Calu3 (cell line): ENCODE measurements around the gene DPPA4. TPM values are rescaled to one million over a fixed set of nuclear protein-coding genes. Genes with fewer than 3 reads are reported as not detected.

Experiments
- BruUV-seq: library from RNA; stranded (reverse); fragments of 400-500 nt; replicated peaks from 2 replicates; lab custom pipeline; 2021; lab: Mats Ljungman, UMichigan
- CTCF ChIA-PET: fragments of 300-600 bp; sonication (Branson Sonifier 250); formaldehyde crosslinking; loops from one replicate; lab custom pipeline; 2022; ENCODE audit warnings: antibody characterized with exemption; lab: Charles Lee
- DNase-seq: peaks from one replicate; pipeline ENCODE4 v3.0.0; 2022
- H3K27ac Mint-ChIP-seq: one replicate; pipeline ENCODE4 v1.8.0; 2022; ENCODE audit warnings: mixed read lengths; ENCODE audit not compliant: unreplicated experiment
- H3K27me3 Mint-ChIP-seq: one replicate; pipeline ENCODE4 v1.8.0; 2022; ENCODE audit warnings: mixed read lengths; ENCODE audit not compliant: unreplicated experiment
- H3K36me3 Mint-ChIP-seq: one replicate; pipeline ENCODE4 v1.8.0; 2022; ENCODE audit warnings: mild to moderate bottlenecking, moderate library complexity, mixed read lengths; ENCODE audit not compliant: insufficient read depth, unreplicated experiment
- H3K4me1 Mint-ChIP-seq: one replicate; pipeline ENCODE4 v1.8.0; 2022; ENCODE audit warnings: mild to moderate bottlenecking, low read depth, mixed read lengths; ENCODE audit not compliant: unreplicated experiment
- H3K4me3 Mint-ChIP-seq: one replicate; pipeline ENCODE4 v1.8.0; 2022; ENCODE audit warnings: mild to moderate bottlenecking, low read depth, moderate library complexity, mixed read lengths; ENCODE audit not compliant: unreplicated experiment
- H3K9me3 Mint-ChIP-seq: one replicate; pipeline ENCODE4 v1.8.0; 2022; ENCODE audit warnings: low read depth, mixed read lengths; ENCODE audit not compliant: unreplicated experiment
- intact Hi-C: fragments of 100-400 bp; cut with micrococcal nuclease; formaldehyde crosslinking; loops from one replicate; pipeline ENCODE4 v1.10.0; 2022; ENCODE audit not compliant: unreplicated experiment
- total RNA-seq: library from RNA; stranded (reverse); gene quantifications from 2 replicates; pipeline ENCODE4 v1.2.3, GENCODE V29; 2022
- TF ChIP-seq, protein P1 (sequence below): fragments of 200-600 bp; IDR thresholded peaks from one replicate; pipeline ENCODE4 v1.8.0; 2022; ENCODE audit warnings: antibody characterized with exemption; ENCODE audit not compliant: unreplicated experiment

The DPPA4 gene
- total RNA-seq, 1 experiment from 2014 or later: not detected

DNA sequence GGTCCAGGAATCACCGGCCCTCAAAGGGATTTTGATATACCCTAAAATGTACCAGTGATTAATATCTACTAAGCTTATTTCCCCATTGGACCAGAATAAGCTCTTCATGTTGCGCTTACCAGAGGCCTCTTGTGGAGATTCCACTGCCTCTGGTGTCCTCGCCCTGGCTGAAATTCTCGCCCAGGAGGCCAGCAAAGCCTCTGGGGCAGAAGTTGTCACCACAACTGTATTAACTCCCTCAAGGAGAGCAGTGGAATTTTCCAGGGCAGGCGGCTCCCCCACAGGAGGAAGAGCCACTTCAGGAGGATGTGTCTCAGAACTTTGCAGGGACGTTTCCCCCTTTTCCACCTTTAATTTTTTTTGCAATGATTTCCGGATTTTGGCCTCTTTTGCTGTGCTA lies 6.9 kb downstream of the DPPA4 start:
- intact Hi-C loops: no loop called here
- Mint-ChIP-seq H3K9me3 (no peaks in the 10 kb centered on the region), H3K27me3 (no peaks in the 10 kb centered on the region), H3K4me1 (no peaks in the 10 kb centered on the region), H3K27ac (no peak overlapping the region), H3K4me3 (no peak overlapping the region), H3K36me3 (no peaks in the 10 kb centered on the region)
- TF ChIP-seq, protein P1, sequence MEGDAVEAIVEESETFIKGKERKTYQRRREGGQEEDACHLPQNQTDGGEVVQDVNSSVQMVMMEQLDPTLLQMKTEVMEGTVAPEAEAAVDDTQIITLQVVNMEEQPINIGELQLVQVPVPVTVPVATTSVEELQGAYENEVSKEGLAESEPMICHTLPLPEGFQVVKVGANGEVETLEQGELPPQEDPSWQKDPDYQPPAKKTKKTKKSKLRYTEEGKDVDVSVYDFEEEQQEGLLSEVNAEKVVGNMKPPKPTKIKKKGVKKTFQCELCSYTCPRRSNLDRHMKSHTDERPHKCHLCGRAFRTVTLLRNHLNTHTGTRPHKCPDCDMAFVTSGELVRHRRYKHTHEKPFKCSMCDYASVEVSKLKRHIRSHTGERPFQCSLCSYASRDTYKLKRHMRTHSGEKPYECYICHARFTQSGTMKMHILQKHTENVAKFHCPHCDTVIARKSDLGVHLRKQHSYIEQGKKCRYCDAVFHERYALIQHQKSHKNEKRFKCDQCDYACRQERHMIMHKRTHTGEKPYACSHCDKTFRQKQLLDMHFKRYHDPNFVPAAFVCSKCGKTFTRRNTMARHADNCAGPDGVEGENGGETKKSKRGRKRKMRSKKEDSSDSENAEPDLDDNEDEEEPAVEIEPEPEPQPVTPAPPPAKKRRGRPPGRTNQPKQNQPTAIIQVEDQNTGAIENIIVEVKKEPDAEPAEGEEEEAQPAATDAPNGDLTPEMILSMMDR: no peak
- DNase-seq: no peak
- CTCF ChIA-PET: no interaction called here
- BruUV-seq: no TSS peak

GRCh38 chr3:109328202-109328601 lies 9.1 kb downstream of the DPPA4 start:
- CTCF ChIA-PET: no interaction called here
- Mint-ChIP-seq H3K4me1 (no peaks in the 10 kb centered on the region), H3K4me3 (no peak overlapping the region), H3K36me3 (no peaks in the 10 kb centered on the region), H3K27ac (no peak overlapping the region), H3K27me3 (no peaks in the 10 kb centered on the region), H3K9me3 (no peaks in the 10 kb centered on the region)
- intact Hi-C loops: no loop called here
- BruUV-seq: no TSS peak
- TF ChIP-seq, protein P1: no peak
- DNase-seq: no peak

DNA sequence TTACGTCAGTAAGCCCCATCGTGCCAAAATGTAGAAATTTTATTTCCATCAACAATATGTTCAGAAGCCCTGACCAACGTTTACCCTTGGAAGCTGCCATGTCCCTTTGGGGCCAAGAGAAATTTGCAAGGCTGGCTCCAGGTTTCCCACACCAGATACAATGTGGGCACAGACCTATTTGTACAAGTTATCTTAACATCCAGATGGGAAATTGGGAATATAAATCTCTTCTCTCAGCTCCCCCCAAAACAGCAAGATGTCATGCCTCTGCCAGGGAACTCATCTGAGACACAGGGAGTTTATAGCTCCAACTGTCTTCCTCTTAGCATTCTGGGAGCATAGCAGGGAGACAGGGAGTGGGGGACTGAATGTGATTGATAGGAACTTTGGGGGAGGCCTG lies 11.7 kb downstream of the DPPA4 start:
- no peak overlapping the region for H3K4me3 Mint-ChIP-seq
- H3K9me3 Mint-ChIP-seq: no peaks in the 10 kb centered on the region
- intact Hi-C loops: no loop called here
- no peaks in the 10 kb centered on the region for H3K36me3 Mint-ChIP-seq
- BruUV-seq: no TSS peak
- CTCF ChIA-PET: no interaction called here
- DNase-seq: no peak
- no peaks in the 10 kb centered on the region for H3K27me3 Mint-ChIP-seq
- H3K27ac Mint-ChIP-seq: no peak overlapping the region
- no peaks in the 10 kb centered on the region for H3K4me1 Mint-ChIP-seq
- TF ChIP-seq, protein P1: no peak

GRCh38 chr3:109325109-109325508 lies 12.2 kb downstream of the DPPA4 start:
- TF ChIP-seq, protein P1: no peak
- H3K36me3 Mint-ChIP-seq: no peaks in the 10 kb centered on the region
- no peaks in the 10 kb centered on the region for H3K27me3 Mint-ChIP-seq
- H3K9me3 Mint-ChIP-seq: no peaks in the 10 kb centered on the region
- no peak for DNase-seq
- no peaks in the 10 kb centered on the region for H3K4me1 Mint-ChIP-seq
- H3K27ac Mint-ChIP-seq: no peak overlapping the region
- CTCF ChIA-PET: no interaction called here
- no TSS peak for BruUV-seq
- no peak overlapping the region for H3K4me3 Mint-ChIP-seq
- intact Hi-C loops: no loop called here
